HG02852 (cell line): ENCODE data around the gene ASPG.
"Not testable (repeated sequence)": the region's sequence is repeated elsewhere in the genome, so short reads cannot be mapped to it uniquely, and the experiment has no call there.

Source experiments
- ATAC-seq: cut with Tn5 transposase; IDR thresholded peaks from one replicate; pipeline ENCODE4 v1.9.1; 2021; ENCODE audit warnings: mild to moderate bottlenecking, moderate library complexity; ENCODE audit not compliant: unreplicated experiment

ASPG gene

DNA sequence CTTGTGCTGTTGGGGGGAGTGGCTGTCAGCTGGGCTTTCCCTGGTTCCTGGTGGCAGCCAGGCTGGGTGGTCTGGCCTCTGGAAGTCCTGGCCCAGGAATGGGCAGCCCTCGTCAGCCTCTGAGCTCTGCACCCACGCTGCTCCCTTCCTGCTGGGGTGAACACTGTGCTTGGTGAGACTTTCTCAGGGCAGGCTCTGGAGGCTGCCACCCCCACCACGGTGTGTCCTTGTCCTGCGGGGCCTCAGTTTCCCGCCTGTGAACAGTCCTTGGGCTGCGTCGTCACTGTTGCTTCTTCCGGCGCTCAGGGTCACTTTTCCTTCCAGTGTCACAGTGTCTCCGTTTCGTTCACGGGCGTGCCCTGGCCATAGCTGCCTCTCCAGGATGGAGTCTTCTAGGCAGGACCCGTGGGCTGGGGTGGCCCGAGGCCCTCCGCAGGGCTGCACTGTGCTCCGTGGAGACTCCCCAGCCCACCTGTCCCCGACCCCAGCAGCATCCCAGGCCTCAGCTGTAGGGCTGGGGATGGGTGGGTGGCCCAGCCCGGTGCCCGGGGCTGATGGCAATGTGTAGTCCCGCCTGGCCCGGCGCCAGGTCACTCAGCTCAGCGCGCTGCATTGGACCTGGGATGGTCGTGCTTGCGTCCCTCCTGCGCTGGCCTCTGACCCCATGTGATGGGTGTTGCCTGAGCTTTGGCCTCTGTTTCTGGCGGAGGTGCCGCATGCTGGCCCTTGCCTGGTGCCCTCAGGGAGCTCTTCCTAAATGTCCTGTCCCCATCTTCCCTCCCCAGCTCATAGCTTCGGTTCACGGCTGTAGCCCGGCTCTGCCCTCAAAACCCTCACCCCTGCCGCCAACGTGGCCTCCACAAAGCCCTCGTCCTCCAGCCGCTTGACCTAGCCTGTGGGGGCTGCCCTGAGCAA is 59.7 kb downstream of the ASPG start:
- ATAC-seq, result no peak

DNA sequence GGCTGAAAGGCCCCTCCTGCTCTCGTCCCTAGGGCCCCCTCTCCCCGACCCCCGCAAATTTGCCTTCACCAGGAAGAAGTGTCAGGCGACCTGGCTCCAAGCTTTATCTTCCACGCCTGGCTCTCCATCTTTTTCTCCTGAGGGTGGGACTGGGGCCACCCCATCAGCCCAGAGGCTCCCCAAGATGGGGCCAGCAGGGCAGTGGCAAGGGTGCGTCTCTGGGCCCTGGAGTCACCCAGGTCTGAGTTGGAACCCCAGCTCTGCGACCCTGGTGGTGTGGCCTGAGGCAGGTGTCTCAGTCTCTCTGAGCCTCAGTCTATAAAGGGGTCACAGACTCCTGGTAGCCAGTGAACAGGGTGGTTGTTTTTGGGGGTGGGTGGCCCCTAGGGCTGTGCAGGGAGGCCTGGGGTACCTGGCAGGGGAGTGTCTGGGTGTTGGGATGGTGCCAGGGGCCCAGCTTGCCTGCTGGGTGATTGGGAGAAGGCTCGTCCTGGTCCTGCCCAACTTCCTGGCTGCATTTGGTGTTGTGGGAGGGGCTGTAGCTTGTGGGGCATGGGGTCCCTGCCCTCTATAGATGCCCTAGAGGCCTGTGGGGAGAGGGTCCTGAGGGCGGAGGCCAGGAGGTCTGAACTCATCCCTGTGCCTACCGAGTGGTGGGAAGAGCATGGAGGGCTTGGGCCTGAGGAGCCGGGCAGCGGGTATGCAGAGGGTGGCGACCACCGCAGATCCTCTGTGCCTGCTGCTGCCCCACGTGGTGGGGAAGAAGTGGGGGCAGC is 60.5 kb downstream of the ASPG start:
- no peak for ATAC-seq

DNA sequence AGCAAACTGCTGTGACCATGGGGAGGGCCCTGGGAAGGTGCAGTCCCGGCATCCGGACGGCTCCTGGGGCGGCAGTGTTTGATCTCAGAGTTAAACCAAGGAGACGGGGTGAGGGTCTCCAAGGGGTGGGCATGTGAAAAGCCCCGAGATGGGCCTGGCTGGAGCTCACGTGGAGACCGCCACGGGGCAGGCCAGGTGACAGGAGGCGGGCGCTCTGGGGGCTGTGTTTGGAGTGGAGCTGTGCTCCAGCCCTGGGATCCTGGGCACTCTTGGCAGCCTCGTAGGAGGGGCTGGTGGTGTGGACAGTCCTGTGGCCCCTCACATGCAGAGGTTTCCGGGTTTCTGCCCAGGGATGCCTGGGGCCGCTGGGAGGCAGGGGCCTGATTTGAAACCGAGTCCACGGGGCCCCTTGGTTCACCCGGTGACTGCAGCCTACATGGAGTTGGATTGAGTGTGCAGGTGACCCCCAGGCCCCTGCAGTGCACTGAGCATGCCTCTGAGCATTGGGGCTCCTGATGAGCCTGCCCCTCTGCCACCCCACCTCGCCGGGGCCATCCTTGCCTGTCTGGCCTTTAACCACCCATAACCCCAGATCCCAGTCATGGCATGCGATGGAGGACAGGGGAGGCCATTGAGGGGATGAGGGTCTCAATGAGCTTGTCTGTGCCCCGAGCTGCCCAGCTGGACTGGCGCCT is 61.3 kb downstream of the ASPG start:
- ATAC-seq, result no peak

- ATAC-seq, result no peak
Observed at GRCh38 chr14:104147346-104148125, 62.0 kb downstream of the ASPG start.

DNA sequence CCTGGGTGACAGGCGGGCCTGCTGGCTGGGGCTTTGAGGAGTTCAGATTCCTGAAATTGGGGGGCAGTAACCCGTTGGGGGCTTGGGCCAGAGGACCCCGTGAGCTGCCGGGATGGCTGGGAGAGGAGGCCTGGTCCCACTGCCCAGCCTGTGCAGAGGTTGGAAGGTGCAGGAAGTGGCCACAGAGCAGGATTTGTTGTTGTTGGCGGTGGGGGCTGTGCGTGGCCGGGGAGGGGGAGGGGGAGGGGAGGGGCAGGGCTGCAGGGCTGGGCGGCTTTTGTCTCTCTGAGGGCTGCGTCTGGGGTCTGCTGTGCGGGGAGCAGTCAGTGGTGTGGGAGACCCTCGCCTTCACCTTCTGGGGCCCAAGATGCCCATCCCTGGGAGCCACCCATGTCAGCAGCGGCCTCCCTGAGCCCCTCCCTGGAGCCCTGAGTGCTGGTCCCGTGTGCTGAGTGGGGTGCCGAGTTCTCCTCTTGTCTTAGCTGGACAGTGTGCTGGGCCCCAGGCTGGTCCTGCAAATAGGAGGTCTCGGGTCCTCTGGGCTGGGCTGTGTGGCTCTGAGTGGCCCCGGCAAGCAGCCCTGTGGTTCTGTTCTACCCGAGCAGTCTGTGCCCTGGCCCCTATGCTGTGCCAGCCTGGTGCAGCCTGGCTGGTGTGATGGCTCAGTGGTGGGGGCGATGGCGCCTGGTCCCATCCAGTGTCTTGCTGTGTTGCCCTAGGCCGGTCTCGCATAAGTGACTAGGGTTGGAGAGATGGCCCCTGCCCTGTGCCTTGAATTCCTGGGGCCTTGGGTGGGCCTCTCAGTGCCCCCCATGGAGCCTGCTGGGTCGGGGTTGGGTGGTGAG is 63.2 kb downstream of the ASPG start:
- ATAC-seq, result no peak

- no peak for ATAC-seq
Observed at GRCh38 chr14:104149278-104149595, 63.7 kb downstream of the ASPG start.

DNA sequence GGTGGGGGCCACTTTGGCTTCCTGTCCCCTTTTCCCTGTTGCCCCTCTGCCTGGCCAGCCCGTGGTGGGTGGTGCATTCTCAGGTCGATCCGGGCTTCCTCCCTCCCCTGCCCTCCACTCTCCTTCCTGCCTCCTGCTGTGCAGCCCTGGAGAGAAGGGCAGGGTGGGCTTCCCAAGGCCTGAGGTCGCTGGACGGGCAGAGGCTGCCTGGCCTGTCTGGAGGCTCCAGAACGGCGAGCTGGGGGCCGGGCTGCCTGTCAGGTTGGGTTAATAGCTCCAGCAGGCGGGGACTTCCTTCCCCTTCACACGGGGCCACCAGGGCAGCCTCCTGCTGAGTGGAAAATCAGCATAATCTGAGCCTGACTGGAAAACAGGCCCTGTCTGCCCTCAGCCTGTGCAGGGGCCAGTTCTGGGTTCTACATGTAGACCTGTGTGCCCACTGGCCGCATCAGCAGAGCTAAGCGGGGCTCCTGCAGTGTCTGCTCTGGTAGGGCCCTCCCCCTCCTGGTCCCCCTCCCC is 64.2 kb downstream of the ASPG start:
- no peak for ATAC-seq

- ATAC-seq, result no peak
Observed at GRCh38 chr14:104150136-104151025, 64.9 kb downstream of the ASPG start.

DNA sequence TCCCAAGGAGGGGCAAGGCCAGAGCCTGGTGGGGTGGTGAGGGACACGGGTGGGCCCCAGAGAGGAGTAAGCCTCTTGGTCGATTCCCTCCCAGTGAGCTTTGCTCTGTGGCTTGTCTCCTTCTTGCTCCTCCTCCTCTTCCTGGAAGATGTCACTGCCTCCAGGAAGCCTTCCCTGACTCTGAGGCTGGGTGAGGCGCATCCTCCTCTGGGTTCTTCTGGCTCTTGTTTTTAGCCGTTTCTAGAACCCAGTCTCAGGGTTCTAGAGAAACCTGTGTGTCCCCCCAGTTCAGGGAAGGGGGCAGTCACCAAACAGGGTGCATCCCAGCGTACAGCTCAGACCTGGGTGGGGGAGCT is 65.5 kb downstream of the ASPG start:
- no peak for ATAC-seq

DNA sequence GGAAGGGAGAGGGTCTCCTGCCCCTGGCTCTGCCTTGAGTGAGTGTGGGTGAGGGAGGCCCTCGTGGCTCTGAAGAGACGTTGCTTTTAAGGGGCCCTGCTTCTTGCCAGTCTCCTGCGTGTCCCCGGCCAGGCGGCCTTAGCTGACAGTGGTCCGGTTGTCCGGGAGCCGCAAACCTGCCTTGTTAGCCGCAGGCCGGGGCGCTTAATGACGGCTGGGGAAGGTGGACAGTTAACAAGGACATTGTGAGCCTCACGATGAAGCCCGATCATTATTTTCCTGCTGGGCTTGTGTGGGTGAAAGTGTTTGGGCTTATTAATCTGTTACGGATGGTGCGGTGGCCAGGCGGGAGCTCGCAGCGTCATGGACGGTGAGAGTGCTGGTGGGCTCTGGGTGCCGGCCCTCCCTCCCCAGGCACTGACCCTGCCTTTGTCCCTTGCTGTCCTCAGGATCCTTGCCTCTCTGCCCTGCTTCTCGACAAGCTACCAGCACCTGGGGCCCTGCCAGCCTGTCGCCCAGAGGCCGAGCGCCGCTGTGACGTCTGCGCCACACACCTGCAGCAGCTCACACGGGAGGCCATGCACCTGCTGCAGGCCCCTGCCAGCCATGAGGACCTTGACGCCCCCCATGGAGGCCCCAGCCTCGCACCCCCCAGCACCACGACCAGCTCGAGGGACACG is 66.2 kb downstream of the ASPG start:
- no peak for ATAC-seq

DNA sequence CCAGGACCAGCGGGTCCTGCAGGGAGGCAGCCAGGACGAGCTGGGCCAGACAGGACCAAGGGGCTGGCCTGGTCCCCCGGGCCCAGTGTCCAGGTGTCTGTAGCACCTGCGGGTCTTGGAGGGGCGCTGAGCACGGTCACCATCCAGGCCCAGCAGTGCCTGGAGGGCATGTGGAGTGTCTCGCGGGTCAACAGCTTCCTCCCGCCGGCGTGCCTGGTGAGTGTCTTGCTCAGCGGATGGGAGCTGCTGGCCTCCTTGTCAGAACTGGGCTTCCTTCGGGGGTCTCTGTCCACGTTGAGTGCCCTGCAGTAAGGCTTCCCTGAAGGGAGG is 66.7 kb downstream of the ASPG start:
- ATAC-seq, result no peak

GRCh38 chr14:104152686-104153393 is 67.3 kb downstream of the ASPG start:
- no peak for ATAC-seq

DNA sequence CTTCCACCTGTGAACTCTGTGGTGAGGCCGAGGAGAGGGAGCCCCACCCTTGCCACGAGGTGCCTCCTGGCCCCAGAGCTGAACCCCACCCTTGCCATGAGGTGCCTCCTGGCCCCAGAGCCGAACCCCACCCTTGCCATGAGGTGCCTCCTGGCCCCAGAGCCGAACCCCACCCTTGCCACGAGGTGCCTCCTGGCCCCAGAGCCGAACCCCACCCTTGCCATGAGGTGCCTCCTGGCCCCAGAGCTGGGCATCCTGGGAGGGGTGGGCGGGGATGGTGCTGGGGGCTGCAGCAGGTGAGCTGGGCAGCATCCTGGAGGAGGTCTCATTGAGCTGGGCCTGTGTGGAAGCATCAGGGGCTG is 67.9 kb downstream of the ASPG start:
- ATAC-seq, result not testable (repeated sequence)

- ATAC-seq, result no peak
Observed at GRCh38 chr14:104154246-104154645, 68.7 kb downstream of the ASPG start.

- no peak for ATAC-seq
Observed at GRCh38 chr14:104155513-104155912, 70.0 kb downstream of the ASPG start.

DNA sequence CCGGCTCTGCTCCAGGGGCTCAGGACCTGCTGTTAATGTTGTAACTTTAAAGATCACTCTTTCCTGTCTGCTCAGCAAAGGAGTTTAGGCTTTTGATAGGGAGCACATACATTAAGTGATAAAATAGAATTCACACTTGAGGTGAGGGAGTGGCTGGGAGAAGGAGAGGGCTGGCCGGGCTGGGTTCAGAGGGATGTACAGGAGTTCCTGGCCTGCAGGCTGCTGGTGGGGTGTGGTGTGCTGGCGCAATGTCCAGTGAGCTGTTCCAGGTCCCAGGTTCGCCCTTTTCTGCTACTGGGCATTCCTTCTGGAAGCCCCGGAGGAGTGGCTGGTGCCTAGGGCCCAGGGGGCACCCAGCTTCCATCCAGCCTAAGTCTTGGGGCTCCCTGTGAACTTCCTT is 70.6 kb downstream of the ASPG start:
- ATAC-seq, result no peak

DNA sequence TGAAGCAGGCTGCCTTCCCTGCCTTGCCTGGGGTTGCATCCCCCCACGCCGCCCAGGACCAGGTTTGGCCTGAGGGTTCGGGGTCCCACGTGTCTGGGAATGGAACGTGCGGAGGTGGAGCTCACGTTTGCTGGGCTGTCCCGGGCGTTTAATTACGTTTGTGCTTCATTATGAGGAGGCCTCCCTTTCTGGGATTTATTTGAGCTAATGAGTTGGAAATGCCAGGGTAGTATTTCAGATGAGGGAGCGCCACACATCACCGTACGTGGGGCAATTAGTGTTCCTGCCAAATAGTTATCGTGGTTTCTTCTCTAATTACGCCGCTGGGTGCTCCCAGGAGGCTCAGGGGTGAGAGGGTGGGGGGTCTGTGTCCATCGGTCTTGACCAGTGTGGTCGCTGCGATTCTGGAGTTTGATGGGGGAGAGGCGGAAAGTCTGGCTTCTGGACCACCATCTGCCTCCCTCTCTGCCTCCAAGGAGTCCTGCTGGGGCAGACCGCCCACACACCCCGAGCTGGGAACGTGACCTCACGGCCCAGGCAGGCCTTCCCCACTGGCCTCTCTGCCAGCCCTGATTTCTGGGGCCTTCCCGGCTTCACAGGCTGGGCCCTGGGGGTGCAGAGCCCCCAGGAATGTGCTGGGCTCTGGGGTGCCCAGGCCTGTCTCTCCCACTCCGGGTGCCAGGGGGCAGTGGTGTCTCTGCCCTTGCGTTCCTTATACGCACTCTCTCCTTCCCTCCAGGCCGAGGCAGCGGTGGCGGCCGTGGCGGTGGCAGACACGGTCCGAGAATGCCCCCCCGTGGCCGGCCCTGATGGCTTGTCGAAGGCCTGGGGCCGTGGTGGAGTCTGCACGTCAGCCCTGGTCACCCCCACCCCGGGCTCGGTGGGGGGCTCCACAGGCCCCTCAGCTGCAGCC is 71.8 kb downstream of the ASPG start:
- ATAC-seq, result no peak
